Measurements from ENCODE around the gene COL4A3.

COL4A3 gene

GRCh38 chr2:227280895-227281294, 116.5 kb downstream of the COL4A3 start:
- no peak for DNase-seq (ENCODE audit: low read depth)

DNA sequence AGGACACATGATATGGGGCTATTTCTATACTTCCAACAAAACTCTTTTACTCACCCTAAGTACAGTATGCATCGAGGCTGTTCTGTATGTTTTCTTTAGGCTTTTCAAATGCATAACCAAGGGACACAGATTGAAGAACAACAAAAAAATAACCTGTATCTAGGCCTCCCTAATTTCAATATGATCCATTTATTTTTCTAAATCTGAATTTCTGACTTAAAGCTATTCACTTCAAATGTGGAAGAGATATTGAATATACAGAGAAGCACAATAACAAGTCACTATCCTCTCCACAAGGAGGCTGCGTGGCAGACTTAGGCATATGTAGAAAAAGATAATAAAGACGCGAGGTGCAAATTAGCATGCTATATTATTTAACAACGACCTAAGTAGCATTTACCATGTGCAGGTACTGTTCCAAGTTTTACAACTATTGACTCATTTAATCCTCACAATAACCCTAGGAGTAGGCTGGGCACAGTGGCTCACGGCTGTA, 121.4 kb downstream of the COL4A3 start:
- TF ChIP-seq, protein P1, sequence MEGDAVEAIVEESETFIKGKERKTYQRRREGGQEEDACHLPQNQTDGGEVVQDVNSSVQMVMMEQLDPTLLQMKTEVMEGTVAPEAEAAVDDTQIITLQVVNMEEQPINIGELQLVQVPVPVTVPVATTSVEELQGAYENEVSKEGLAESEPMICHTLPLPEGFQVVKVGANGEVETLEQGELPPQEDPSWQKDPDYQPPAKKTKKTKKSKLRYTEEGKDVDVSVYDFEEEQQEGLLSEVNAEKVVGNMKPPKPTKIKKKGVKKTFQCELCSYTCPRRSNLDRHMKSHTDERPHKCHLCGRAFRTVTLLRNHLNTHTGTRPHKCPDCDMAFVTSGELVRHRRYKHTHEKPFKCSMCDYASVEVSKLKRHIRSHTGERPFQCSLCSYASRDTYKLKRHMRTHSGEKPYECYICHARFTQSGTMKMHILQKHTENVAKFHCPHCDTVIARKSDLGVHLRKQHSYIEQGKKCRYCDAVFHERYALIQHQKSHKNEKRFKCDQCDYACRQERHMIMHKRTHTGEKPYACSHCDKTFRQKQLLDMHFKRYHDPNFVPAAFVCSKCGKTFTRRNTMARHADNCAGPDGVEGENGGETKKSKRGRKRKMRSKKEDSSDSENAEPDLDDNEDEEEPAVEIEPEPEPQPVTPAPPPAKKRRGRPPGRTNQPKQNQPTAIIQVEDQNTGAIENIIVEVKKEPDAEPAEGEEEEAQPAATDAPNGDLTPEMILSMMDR (IDR thresholded peaks at IDR 0.05; ENCODE audit: low read depth, low read length, missing control alignments), result no peak
- no peak overlapping the region for H3K4me3 ChIP-seq (ENCODE audit: low read depth, low read length)
- no peak for DNase-seq (ENCODE audit: low read depth)

More at GRCh38 chr2:227280895-227281294, 116.5 kb downstream of the COL4A3 start:
- TF ChIP-seq, protein P1 (IDR thresholded peaks at IDR 0.05; ENCODE audit: low read depth, low read length, missing control alignments), result no peak
- no peak overlapping the region for H3K4me3 ChIP-seq (ENCODE audit: low read depth, low read length)

- DNase-seq (ENCODE audit: low read depth), result no peak
- TF ChIP-seq, protein P1 (IDR thresholded peaks at IDR 0.05; ENCODE audit: low read depth, low read length, missing control alignments), result no peak
- no peak overlapping the region for H3K4me3 ChIP-seq (ENCODE audit: low read depth, low read length)
Observed at GRCh38 chr2:227287771-227288170, 123.3 kb downstream of the COL4A3 start.

DNA sequence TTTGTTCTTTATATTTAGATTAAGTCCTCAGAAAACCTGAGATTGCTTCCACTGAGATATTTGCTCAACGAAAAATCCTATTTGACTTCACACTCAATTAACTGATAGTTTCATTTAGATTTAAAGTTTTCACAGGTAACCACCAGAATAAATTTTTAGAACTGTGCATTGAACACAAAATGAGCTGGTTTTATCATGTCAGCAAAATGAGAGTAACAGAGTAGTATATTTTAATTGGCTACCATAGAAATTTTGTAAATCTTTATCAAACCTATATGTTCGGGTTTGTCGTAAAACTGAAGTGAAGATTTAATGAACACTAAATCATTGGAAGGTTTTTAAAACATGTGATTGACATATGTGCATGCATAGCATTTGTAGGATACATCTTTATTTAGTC, 127.9 kb downstream of the COL4A3 start:
- no peak for DNase-seq (ENCODE audit: low read depth)
- H3K4me3 ChIP-seq (ENCODE audit: low read depth, low read length), result no peak overlapping the region
- TF ChIP-seq, protein P1 (IDR thresholded peaks at IDR 0.05; ENCODE audit: low read depth, low read length, missing control alignments), result no peak

DNA sequence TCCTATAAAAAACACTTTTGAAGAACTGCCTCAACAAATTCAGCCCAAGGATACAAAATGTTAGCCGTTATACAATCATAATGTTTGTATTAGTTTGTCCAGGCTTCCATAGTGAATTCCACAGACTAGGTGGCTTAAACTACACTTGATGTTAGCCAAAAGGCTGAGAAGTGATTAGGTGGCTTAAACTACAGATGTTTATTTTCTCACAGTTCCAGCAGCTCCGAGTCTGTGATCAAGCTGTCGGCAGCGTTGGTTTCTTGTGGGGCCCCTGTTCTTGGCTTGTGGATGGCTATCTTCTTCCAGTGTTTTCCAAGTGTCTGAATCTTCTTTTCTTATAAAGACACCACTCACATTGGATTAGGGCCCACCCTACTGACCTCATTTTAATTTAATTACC, 129.1 kb downstream of the COL4A3 start:
- H3K4me3 ChIP-seq (ENCODE audit: low read depth, low read length), result no peak overlapping the region
- TF ChIP-seq, protein P1 (IDR thresholded peaks at IDR 0.05; ENCODE audit: low read depth, low read length, missing control alignments), result no peak
- DNase-seq (ENCODE audit: low read depth), result no peak

- no peak overlapping the region for H3K4me3 ChIP-seq (ENCODE audit: low read depth, low read length)
- TF ChIP-seq, protein P1 (IDR thresholded peaks at IDR 0.05; ENCODE audit: low read depth, low read length, missing control alignments), result no peak
- no peak for DNase-seq (ENCODE audit: low read depth)
Observed at GRCh38 chr2:227295806-227296205, 131.4 kb downstream of the COL4A3 start.

GRCh38 chr2:227296671-227297405, 132.4 kb downstream of the COL4A3 start:
- H3K4me3 ChIP-seq (ENCODE audit: low read depth, low read length), result no peak overlapping the region
- TF ChIP-seq, protein P1 (IDR thresholded peaks at IDR 0.05; ENCODE audit: low read depth, low read length, missing control alignments), result no peak
- DNase-seq (ENCODE audit: low read depth), result no peak
